ENCODE data around the gene CT47A1. TPM values are rescaled to one million over a fixed set of nuclear protein-coding genes. Genes with fewer than 3 reads are reported as not detected.
A peak's percentile ranks its signal among the peaks of the same experiment; 100 is the strongest.
"Not testable (repeated sequence)": the region's sequence is repeated elsewhere in the genome, so short reads cannot be mapped to it uniquely, and the experiment has no call there.

The CT47A1 gene
- not detected for total RNA-seq
- not detected for polyA plus RNA-seq

DNA sequence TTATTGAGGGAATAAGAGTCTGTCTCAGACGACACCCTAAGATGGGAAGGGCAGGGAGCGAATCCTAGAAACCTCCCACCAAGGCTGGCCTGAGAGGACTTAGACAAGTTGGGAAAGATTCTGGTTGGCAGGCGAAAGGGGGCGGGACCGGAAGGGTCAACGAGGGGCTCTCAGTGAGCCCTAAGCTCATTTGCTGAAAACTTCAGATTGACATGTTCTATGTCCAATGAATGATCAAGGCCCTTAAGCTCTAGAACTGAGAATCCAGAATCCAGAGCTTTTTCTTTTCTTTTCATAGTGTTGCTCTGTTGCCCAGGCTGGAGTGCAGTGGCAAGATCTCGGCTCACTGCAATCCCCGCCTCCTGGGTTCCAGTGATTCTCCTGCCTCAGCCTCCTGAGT, at the start of gene CT47A1:
CT47A1 (minus strand) TSS at position 101 of the 400 bp plus-strand sequence. CDS start 231 bp downstream, outside the sequence.
- H3K4me3 ChIP-seq (ENCODE audit: low read length in 2 of 2); CTCF ChIA-PET (ENCODE audit: partially characterized antibody); H3K9me3 Mint-ChIP-seq; H3K27ac ChIP-seq (ENCODE audit: low read depth, low read length); POLR2A ChIA-PET (ENCODE audit: partially characterized antibody); H3K9me3 ChIP-seq (ENCODE audit: control insufficient read depth in 1 of 2, low read length in 2 of 2); H3K4me1 ChIP-seq (ENCODE audit: insufficient read depth, low read length); H3K4me1 Mint-ChIP-seq; H3K4me3 Mint-ChIP-seq; intact Hi-C loops (cut with micrococcal nuclease); DNase-seq; H3K27ac Mint-ChIP-seq; H3K27me3 ChIP-seq (ENCODE audit: insufficient read depth, low read length); H3K36me3 Mint-ChIP-seq; H3K36me3 ChIP-seq (ENCODE audit: insufficient read depth, low read length); H3K27me3 Mint-ChIP-seq: not testable (repeated sequence)

DNA sequence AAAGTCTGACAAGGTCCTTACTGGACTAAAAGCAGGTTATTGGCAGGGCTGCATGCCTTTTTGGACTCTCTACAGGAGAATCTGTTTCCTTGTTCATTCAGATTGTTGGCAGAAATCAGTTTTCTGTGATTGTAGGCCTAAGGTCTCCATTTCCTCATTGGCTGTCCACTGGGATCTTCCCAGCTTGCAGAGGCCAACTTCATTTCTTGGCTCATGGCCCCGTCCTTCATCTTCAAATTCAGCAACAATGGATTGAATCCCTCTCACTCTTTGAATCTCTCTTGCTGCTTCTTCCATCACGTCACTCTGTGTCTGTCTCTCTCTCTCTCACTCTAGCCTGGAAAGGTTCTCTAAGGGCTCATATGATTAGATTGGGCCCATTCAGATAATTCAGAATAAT, 47.0 kb upstream of the CT47A1 start:
- no peak overlapping the region for H3K4me3 Mint-ChIP-seq
- Histone ChIP-seq H3K36me3 (ENCODE audit: insufficient read depth, low read length) (no peaks in the 10 kb centered on the region), H3K9me3 (ENCODE audit: control insufficient read depth in 1 of 2, low read length in 2 of 2) (no peaks in the 10 kb centered on the region), H3K4me1 (ENCODE audit: insufficient read depth, low read length) (no peaks in the 10 kb centered on the region), H3K27ac (ENCODE audit: low read depth, low read length) (no peak overlapping the region), H3K27me3 (ENCODE audit: insufficient read depth, low read length) (no peaks in the 10 kb centered on the region), H3K4me3 (ENCODE audit: low read length in 2 of 2) (no peak overlapping the region)
- H3K27me3 Mint-ChIP-seq, result no peaks in the 10 kb centered on the region
- DNase-seq, result no peak
- ChIA-PET POLR2A (ENCODE audit: partially characterized antibody) (no interaction called here), CTCF (ENCODE audit: partially characterized antibody) (no interaction called here)
- intact Hi-C loops (cut with micrococcal nuclease), result no loop called here
- H3K36me3 Mint-ChIP-seq, result no peaks in the 10 kb centered on the region
- no peaks in the 10 kb centered on the region for H3K9me3 Mint-ChIP-seq
- no peak overlapping the region for H3K27ac Mint-ChIP-seq
- H3K4me1 Mint-ChIP-seq, result no peaks in the 10 kb centered on the region

DNA sequence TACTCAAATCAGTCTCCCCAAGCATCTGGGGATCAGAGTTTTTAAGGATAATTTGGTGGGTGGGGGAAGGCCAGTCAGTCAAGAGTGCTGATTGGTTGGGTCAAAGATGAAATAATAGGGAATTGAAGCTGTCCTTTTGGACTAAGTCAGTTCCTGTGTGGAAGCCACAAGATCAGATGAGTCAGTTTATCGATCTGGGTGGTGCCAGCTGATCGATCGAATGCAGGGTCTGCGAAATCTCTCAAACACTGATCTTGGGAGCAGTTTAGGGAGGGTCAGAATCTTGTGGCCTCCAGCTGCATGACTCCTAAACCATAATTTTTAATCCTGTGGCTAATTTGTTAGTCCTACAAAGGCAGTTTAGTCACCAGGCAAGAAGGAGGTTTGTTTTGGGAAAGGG, 44.5 kb upstream of the CT47A1 start:
- CTCF ChIA-PET (ENCODE audit: partially characterized antibody), result no interaction called here
- no peak overlapping the region for H3K4me3 Mint-ChIP-seq
- Histone ChIP-seq H3K9me3 (ENCODE audit: control insufficient read depth in 1 of 2, low read length in 2 of 2) (no peaks in the 10 kb centered on the region), H3K36me3 (ENCODE audit: insufficient read depth, low read length) (no peaks in the 10 kb centered on the region), H3K27ac (ENCODE audit: low read depth, low read length) (no peak overlapping the region), H3K27me3 (ENCODE audit: insufficient read depth, low read length) (no peaks in the 10 kb centered on the region), H3K4me3 (ENCODE audit: low read length in 2 of 2) (no peak overlapping the region), H3K4me1 (ENCODE audit: insufficient read depth, low read length) (no peaks in the 10 kb centered on the region)
- intact Hi-C loops (cut with micrococcal nuclease), result no loop called here
- no peaks in the 10 kb centered on the region for H3K4me1 Mint-ChIP-seq
- H3K36me3 Mint-ChIP-seq, result no peaks in the 10 kb centered on the region
- H3K27ac Mint-ChIP-seq, result no peak overlapping the region
- no peaks in the 10 kb centered on the region for H3K9me3 Mint-ChIP-seq
- no peak for DNase-seq
- POLR2A ChIA-PET (ENCODE audit: partially characterized antibody), result no interaction called here
- no peaks in the 10 kb centered on the region for H3K27me3 Mint-ChIP-seq

- Mint-ChIP-seq H3K4me3 (no peak overlapping the region), H3K27me3 (no peaks in the 10 kb centered on the region), H3K36me3 (no peaks in the 10 kb centered on the region), H3K4me1 (no peaks in the 10 kb centered on the region), H3K27ac (no peak overlapping the region), H3K9me3 (no peaks in the 10 kb centered on the region)
- Histone ChIP-seq H3K4me3 (ENCODE audit: low read length in 2 of 2) (no peak overlapping the region), H3K36me3 (ENCODE audit: insufficient read depth, low read length) (no peaks in the 10 kb centered on the region), H3K4me1 (ENCODE audit: insufficient read depth, low read length) (no peaks in the 10 kb centered on the region), H3K27me3 (ENCODE audit: insufficient read depth, low read length) (no peaks in the 10 kb centered on the region), H3K27ac (ENCODE audit: low read depth, low read length) (no peak overlapping the region), H3K9me3 (ENCODE audit: control insufficient read depth in 1 of 2, low read length in 2 of 2) (no peaks in the 10 kb centered on the region)
- no peak for DNase-seq
- CTCF ChIA-PET (ENCODE audit: partially characterized antibody), result no interaction called here
- POLR2A ChIA-PET (ENCODE audit: partially characterized antibody), result no interaction called here
- intact Hi-C loops (cut with micrococcal nuclease), result no loop called here
Measured at GRCh38 chrX:121028419-121028818, 42.9 kb upstream of the CT47A1 start.

GRCh38 chrX:121014826-121015225, 29.3 kb upstream of the CT47A1 start:
- Mint-ChIP-seq H3K27ac (no peak overlapping the region), H3K4me3 (no peak overlapping the region), H3K4me1 (no peaks in the 10 kb centered on the region), H3K27me3 (peaks cover 0 to 2% of the 10 kb centered on the region in 2 donors), H3K9me3 (peaks cover 0 to 7% (median 0%) of the 10 kb centered on the region in 8 donors), H3K36me3 (no peaks in the 10 kb centered on the region)
- POLR2A ChIA-PET (ENCODE audit: partially characterized antibody), result no interaction called here
- intact Hi-C loops (cut with micrococcal nuclease), result no loop called here
- H3K9me3 ChIP-seq (ENCODE audit: control insufficient read depth in 1 of 2, low read length in 2 of 2), result no peaks in the 10 kb centered on the region
- CTCF ChIA-PET (ENCODE audit: partially characterized antibody), result no interaction called here
- DNase-seq, result no peak
- no peaks in the 10 kb centered on the region for H3K4me1 ChIP-seq (ENCODE audit: insufficient read depth, low read length)
- H3K27me3 ChIP-seq (ENCODE audit: insufficient read depth, low read length), result no peaks in the 10 kb centered on the region
- H3K27ac ChIP-seq (ENCODE audit: low read depth, low read length), result no peak overlapping the region
- no peak overlapping the region for H3K4me3 ChIP-seq (ENCODE audit: low read length in 2 of 2)
- no peaks in the 10 kb centered on the region for H3K36me3 ChIP-seq (ENCODE audit: insufficient read depth, low read length)

- Histone ChIP-seq H3K4me3 (ENCODE audit: low read length in 2 of 2) (no peak overlapping the region), H3K27me3 (ENCODE audit: insufficient read depth, low read length) (no peaks in the 10 kb centered on the region), H3K27ac (ENCODE audit: low read depth, low read length) (no peak overlapping the region), H3K9me3 (ENCODE audit: control insufficient read depth in 1 of 2, low read length in 2 of 2) (no peaks in the 10 kb centered on the region), H3K4me1 (ENCODE audit: insufficient read depth, low read length) (no peaks in the 10 kb centered on the region), H3K36me3 (ENCODE audit: insufficient read depth, low read length) (no peaks in the 10 kb centered on the region)
- ChIA-PET CTCF (ENCODE audit: partially characterized antibody) (no interaction called here), POLR2A (ENCODE audit: partially characterized antibody) (no interaction called here)
- intact Hi-C loops (cut with micrococcal nuclease), result no loop called here
- no peaks in the 10 kb centered on the region for H3K4me1 Mint-ChIP-seq
- H3K36me3 Mint-ChIP-seq, result no peaks in the 10 kb centered on the region
- H3K27me3 Mint-ChIP-seq, result peaks cover 0 to 2% of the 10 kb centered on the region in 2 donors
- no peak for DNase-seq
- H3K4me3 Mint-ChIP-seq, result no peak overlapping the region
- H3K27ac Mint-ChIP-seq, result no peak overlapping the region
- H3K9me3 Mint-ChIP-seq, result peaks cover 0 to 7% (median 0%) of the 10 kb centered on the region in 8 donors
Measured at GRCh38 chrX:121013897-121014455, 28.4 kb upstream of the CT47A1 start.

DNA sequence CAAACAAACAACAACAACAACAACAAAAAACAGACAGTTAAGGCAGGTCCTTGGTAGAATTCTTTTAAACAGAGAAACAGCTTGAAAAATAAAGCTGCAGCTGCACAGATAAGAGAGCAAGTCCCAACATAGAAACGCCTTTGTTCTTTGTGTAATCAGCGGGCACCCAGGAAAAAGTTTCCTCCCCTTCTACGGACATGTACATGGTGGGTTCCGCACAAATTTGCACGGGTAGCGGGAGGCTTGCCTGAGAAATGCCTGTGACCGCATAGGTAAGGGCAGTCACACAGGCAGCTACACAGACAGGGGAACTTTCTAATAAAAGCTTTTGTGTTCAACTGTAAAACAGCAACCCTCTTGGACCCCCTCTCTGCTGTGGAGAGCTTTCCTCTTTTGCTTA, 25.7 kb upstream of the CT47A1 start:
- Mint-ChIP-seq H3K9me3 (peaks cover 0 to 6% (median 0%) of the 10 kb centered on the region in 8 donors), H3K4me3 (peak overlapping the region in 1 of 8 donors; percentile 28), H3K36me3 (no peaks in the 10 kb centered on the region), H3K27ac (no peak overlapping the region), H3K4me1 (no peaks in the 10 kb centered on the region), H3K27me3 (peaks cover 0 to 2% of the 10 kb centered on the region in 2 donors)
- H3K27ac ChIP-seq (ENCODE audit: low read depth, low read length), result no peak overlapping the region
- no peaks in the 10 kb centered on the region for H3K27me3 ChIP-seq (ENCODE audit: insufficient read depth, low read length)
- CTCF ChIA-PET (ENCODE audit: partially characterized antibody), result no interaction called here
- DNase-seq, result no peak
- intact Hi-C loops (cut with micrococcal nuclease), result no loop called here
- no peaks in the 10 kb centered on the region for H3K4me1 ChIP-seq (ENCODE audit: insufficient read depth, low read length)
- H3K36me3 ChIP-seq (ENCODE audit: insufficient read depth, low read length), result no peaks in the 10 kb centered on the region
- POLR2A ChIA-PET (ENCODE audit: partially characterized antibody), result no interaction called here
- no peaks in the 10 kb centered on the region for H3K9me3 ChIP-seq (ENCODE audit: control insufficient read depth in 1 of 2, low read length in 2 of 2)
- H3K4me3 ChIP-seq (ENCODE audit: low read length in 2 of 2), result no peak overlapping the region

GRCh38 chrX:121010218-121010617, 24.7 kb upstream of the CT47A1 start:
- Histone ChIP-seq H3K36me3 (ENCODE audit: insufficient read depth, low read length) (no peaks in the 10 kb centered on the region), H3K4me3 (ENCODE audit: low read length in 2 of 2) (no peak overlapping the region), H3K27ac (ENCODE audit: low read depth, low read length) (no peak overlapping the region), H3K4me1 (ENCODE audit: insufficient read depth, low read length) (no peaks in the 10 kb centered on the region), H3K9me3 (ENCODE audit: control insufficient read depth in 1 of 2, low read length in 2 of 2) (no peaks in the 10 kb centered on the region), H3K27me3 (ENCODE audit: insufficient read depth, low read length) (no peaks in the 10 kb centered on the region)
- POLR2A ChIA-PET (ENCODE audit: partially characterized antibody), result no interaction called here
- peaks cover 0 to 6% (median 0%) of the 10 kb centered on the region in 8 donors for H3K9me3 Mint-ChIP-seq
- H3K27ac Mint-ChIP-seq, result no peak overlapping the region
- no peaks in the 10 kb centered on the region for H3K36me3 Mint-ChIP-seq
- DNase-seq, result no peak
- peaks cover 0 to 2% of the 10 kb centered on the region in 2 donors for H3K27me3 Mint-ChIP-seq
- H3K4me3 Mint-ChIP-seq, result no peak overlapping the region
- H3K4me1 Mint-ChIP-seq, result no peaks in the 10 kb centered on the region
- intact Hi-C loops (cut with micrococcal nuclease), result no loop called here
- CTCF ChIA-PET (ENCODE audit: partially characterized antibody), result no interaction called here
